Fibroblast of lung (primary cell): ENCODE data around the gene FSHR. TPM values are rescaled to one million over a fixed set of nuclear protein-coding genes. Genes with fewer than 3 reads are reported as not detected.

Experiments
- DNase-seq, 2 donors: peaks; one replicate each; pipeline versions ENCODE4 v3.0.0 to v3.0.0-alpha.2; 2010; ENCODE audit warnings: low read depth in 2 of 2
- H2AFZ ChIP-seq: 2 replicates; pipeline ENCODE4 v1.5.1; 2012; ENCODE audit warnings: low read length, control low read depth, inconsistent platforms
- H3K27ac ChIP-seq: 2 replicates; pipeline ENCODE4 v1.5.1; 2011; ENCODE audit warnings: low read length, control low read depth; ENCODE audit not compliant: insufficient read depth
- H3K27me3 ChIP-seq: 2 replicates; pipeline ENCODE4 v1.5.1; 2011; ENCODE audit warnings: mild to moderate bottlenecking, low read length; ENCODE audit not compliant: control insufficient read depth, insufficient read depth
- H3K36me3 ChIP-seq: 2 replicates; pipeline ENCODE4 v1.5.1; 2011; ENCODE audit warnings: low read length; ENCODE audit not compliant: control insufficient read depth, insufficient read depth
- H3K4me1 ChIP-seq: 2 replicates; pipeline ENCODE4 v1.5.1; 2011; ENCODE audit warnings: low read length; ENCODE audit not compliant: control insufficient read depth, insufficient read depth; ENCODE audit errors: extremely low read depth
- H3K4me2 ChIP-seq: 2 replicates; pipeline ENCODE4 v1.5.1; 2011; ENCODE audit warnings: low read length, control low read depth; ENCODE audit not compliant: insufficient read depth; ENCODE audit errors: extremely low read depth
- H3K4me3 ChIP-seq, 4 experiments: fragments of 200-600 bp in 1 of 4; sonication (generic) in 1 of 4; replicated peaks in 1 of 4; 2 replicates each; pipeline ENCODE4 v1.5.1; 2011 to 2016; ENCODE audit warnings: low read length in 4 of 4, low read depth in 3 of 4, mild to moderate bottlenecking in 3 of 4, control low read depth in 2 of 4, inconsistent platforms in 1 of 4, mixed read lengths in 1 of 4; ENCODE audit not compliant: insufficient read depth in 1 of 4; ENCODE audit errors: control extremely low read depth in 1 of 4
- H3K79me2 ChIP-seq: 2 replicates; pipeline ENCODE4 v1.5.1; 2012; ENCODE audit warnings: mild to moderate bottlenecking, low read length, inconsistent platforms; ENCODE audit not compliant: control insufficient read depth, insufficient read depth
- H3K9ac ChIP-seq: 2 replicates; pipeline ENCODE4 v1.5.1; 2011; ENCODE audit warnings: mild to moderate bottlenecking, low read length, control low read depth; ENCODE audit not compliant: insufficient read depth
- H3K9me3 ChIP-seq: 2 replicates; pipeline ENCODE4 v1.5.1; 2012; ENCODE audit warnings: low read depth, low read length; ENCODE audit not compliant: control insufficient read depth, insufficient read depth
- H4K20me1 ChIP-seq: 2 replicates; pipeline ENCODE4 v1.5.1; 2011; ENCODE audit warnings: low read length; ENCODE audit not compliant: control insufficient read depth, insufficient read depth; ENCODE audit errors: extremely low read depth
- EZH2 ChIP-seq: IDR thresholded peaks from 2 replicates; pipeline ENCODE4 v1.5.1; 2012; ENCODE audit warnings: low read length, control low read depth, mild to moderate bottlenecking; ENCODE audit errors: missing control alignments
- polyA plus RNA-seq, 2 donors: library from polyadenylated mRNA; depleted of rRNA in 1 of 2; stranded (reverse) in 1 of 2; unstranded in 1 of 2; fragments of >200 nt; gene quantifications; 2 replicates each; pipeline ENCODE4 v1.2.1, GENCODE V29; 2011 to 2012; ENCODE audit warnings: missing spikeins in 1 of 2
- total RNA-seq: library from RNA; depleted of rRNA; stranded (reverse); fragments of >200 nt; gene quantifications from 2 replicates; pipeline ENCODE4 v1.2.1, GENCODE V29; 2014
- TF ChIP-seq, protein P1 (sequence below), 2 donors: IDR thresholded peaks in 1 of 2; conservative IDR thresholded peaks in 1 of 2; 1 replicate in 1 of 2; 2 replicates in 1 of 2; pipeline ENCODE4 v1.5.1; 2011 to 2012; ENCODE audit warnings: low read length in 2 of 2, control low read depth in 1 of 2, inconsistent platforms in 1 of 2, low read depth in 1 of 2, mild to moderate bottlenecking in 1 of 2

The FSHR gene
- total and polyA plus RNA-seq, 2 donors (not counting 1 experiment from before 2014, with no cell fraction given): not detected

DNA sequence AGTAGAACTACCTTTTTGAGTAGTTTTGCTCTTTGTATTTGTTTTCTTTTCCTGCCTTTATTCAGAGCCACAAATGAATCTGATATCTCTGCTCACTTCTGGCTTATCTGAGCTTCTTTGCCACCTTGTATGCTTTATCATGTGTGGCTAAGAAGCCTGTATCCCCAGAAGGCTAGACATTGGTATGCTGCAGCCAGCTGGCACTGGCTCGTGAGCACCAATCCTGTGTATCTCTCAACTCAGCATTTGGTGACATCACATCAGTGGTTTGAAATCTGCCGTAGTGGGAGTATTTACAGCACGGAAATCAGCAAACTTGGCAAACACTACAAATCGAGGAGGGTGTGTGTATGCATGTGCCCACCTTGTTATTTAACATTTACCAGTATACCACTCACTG is 215.1 kb downstream of the FSHR start:
- no peak for DNase-seq
- Histone ChIP-seq H2AFZ (no peak overlapping the region), H3K27ac (no peak overlapping the region), H3K36me3 (no peaks in the 10 kb centered on the region), H3K27me3 (no peaks in the 10 kb centered on the region), H4K20me1 (no peaks in the 10 kb centered on the region), H3K4me2 (no peak overlapping the region), H3K4me1 (no peaks in the 10 kb centered on the region), H3K9ac (no peak overlapping the region), H3K79me2 (no peaks in the 10 kb centered on the region), H3K9me3 (no peaks in the 10 kb centered on the region), H3K4me3 (no peak overlapping the region)
- TF ChIP-seq, protein P1, sequence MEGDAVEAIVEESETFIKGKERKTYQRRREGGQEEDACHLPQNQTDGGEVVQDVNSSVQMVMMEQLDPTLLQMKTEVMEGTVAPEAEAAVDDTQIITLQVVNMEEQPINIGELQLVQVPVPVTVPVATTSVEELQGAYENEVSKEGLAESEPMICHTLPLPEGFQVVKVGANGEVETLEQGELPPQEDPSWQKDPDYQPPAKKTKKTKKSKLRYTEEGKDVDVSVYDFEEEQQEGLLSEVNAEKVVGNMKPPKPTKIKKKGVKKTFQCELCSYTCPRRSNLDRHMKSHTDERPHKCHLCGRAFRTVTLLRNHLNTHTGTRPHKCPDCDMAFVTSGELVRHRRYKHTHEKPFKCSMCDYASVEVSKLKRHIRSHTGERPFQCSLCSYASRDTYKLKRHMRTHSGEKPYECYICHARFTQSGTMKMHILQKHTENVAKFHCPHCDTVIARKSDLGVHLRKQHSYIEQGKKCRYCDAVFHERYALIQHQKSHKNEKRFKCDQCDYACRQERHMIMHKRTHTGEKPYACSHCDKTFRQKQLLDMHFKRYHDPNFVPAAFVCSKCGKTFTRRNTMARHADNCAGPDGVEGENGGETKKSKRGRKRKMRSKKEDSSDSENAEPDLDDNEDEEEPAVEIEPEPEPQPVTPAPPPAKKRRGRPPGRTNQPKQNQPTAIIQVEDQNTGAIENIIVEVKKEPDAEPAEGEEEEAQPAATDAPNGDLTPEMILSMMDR (conservative IDR thresholded peaks at IDR 0.05 in 1 of 2, IDR thresholded peaks at IDR 0.05 in 1 of 2; ENCODE audit: low read depth in 1 of 2, low read length in 2 of 2): no peak
- no peak for TF ChIP-seq EZH2

DNA sequence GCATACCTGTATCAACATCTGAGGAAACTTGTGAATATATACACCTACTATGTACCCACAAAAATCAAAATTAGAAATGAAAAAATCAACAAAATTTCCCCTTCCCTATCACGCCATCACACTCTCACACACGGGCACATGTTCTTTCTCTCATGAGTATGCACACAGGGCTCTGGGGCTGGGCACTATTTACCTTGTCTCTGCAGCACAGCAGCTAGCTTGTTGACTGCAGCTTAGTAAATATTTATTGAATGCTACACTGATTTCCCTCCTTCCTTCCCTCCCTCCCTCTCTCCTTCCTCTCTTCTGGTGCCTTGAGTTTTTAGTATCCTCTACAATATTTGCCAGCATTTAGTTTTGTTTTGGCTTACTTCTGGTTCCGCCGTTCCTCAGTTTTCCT is 216.1 kb downstream of the FSHR start:
- Histone ChIP-seq H3K4me1 (no peaks in the 10 kb centered on the region), H4K20me1 (no peaks in the 10 kb centered on the region), H3K79me2 (no peaks in the 10 kb centered on the region), H3K27me3 (no peaks in the 10 kb centered on the region), H3K27ac (no peak overlapping the region), H3K9ac (no peak overlapping the region), H3K4me2 (no peak overlapping the region), H3K36me3 (no peaks in the 10 kb centered on the region), H2AFZ (no peak overlapping the region), H3K9me3 (no peaks in the 10 kb centered on the region), H3K4me3 (no peak overlapping the region)
- TF ChIP-seq EZH2: no peak
- TF ChIP-seq, protein P1 (conservative IDR thresholded peaks at IDR 0.05 in 1 of 2, IDR thresholded peaks at IDR 0.05 in 1 of 2; ENCODE audit: low read depth in 1 of 2, low read length in 2 of 2): no peak
- no peak for DNase-seq

DNA sequence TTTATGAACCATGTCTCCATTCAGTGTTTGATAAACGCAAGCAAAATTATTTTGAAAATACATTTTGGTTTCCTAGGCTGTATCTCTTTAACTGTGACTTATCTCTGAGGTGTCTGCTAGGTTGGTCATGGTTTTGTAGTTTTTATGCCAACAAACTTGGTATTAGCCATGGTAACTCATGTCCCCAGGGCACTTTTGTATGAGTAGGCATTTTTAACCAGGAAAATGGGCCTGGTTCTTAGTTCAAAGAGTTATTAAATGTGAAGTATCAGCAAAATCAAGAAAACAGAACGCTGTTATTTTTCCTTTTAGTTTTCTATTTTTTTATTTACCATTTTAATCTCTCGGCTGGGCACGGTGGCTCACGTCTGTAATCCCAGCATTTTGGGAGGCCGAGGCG is 219.5 kb downstream of the FSHR start:
- Histone ChIP-seq H4K20me1 (no peaks in the 10 kb centered on the region), H3K36me3 (no peaks in the 10 kb centered on the region), H3K4me1 (no peaks in the 10 kb centered on the region), H3K9ac (no peak overlapping the region), H3K27me3 (no peaks in the 10 kb centered on the region), H3K4me2 (no peak overlapping the region), H3K4me3 (no peak overlapping the region), H3K79me2 (no peaks in the 10 kb centered on the region), H3K27ac (no peak overlapping the region), H2AFZ (no peak overlapping the region), H3K9me3 (no peaks in the 10 kb centered on the region)
- no peak for DNase-seq
- TF ChIP-seq, protein P1 (conservative IDR thresholded peaks at IDR 0.05 in 1 of 2, IDR thresholded peaks at IDR 0.05 in 1 of 2; ENCODE audit: low read depth in 1 of 2, low read length in 2 of 2): no peak
- no peak for TF ChIP-seq EZH2
